Colonic mucosa (tissue), 4 donors: ENCODE results near the gene CREBRF. TPM values are rescaled to one million over a fixed set of nuclear protein-coding genes. Genes with fewer than 3 reads are reported as not detected.

Experiments
- DNase-seq: peaks from one replicate; pipeline ENCODE4 v3.0.0-alpha.2; 2020
- H3K27ac ChIP-seq: fragments of 200-600 bp; one replicate; pipeline ENCODE4 v1.8.0; 2021
- H3K27me3 ChIP-seq: fragments of 200-600 bp; one replicate; pipeline ENCODE4 v1.8.0; 2021
- H3K36me3 ChIP-seq: fragments of 200-600 bp; one replicate; pipeline ENCODE4 v1.8.0; 2021
- H3K4me1 ChIP-seq: fragments of 200-600 bp; one replicate; pipeline ENCODE4 v1.8.0; 2021; ENCODE audit warnings: mild to moderate bottlenecking
- H3K4me3 ChIP-seq: fragments of 200-600 bp; one replicate; pipeline ENCODE4 v1.8.0; 2021
- H3K9ac ChIP-seq, 2 donors: one replicate each; pipeline ENCODE4 v1.7.0; 2013; ENCODE audit warnings: control low read depth in 2 of 2, low read depth in 2 of 2, low read length in 2 of 2
- H3K9me3 ChIP-seq: fragments of 200-600 bp; one replicate; pipeline ENCODE4 v1.8.0; 2021
- CTCF ChIP-seq: fragments of 200-600 bp; IDR thresholded peaks from one replicate; pipeline ENCODE4 v1.8.0; 2022; ENCODE audit warnings: antibody characterized with exemption, mild to moderate bottlenecking
- intact Hi-C: fragments of 100-400 bp; cut with DNase I; formaldehyde crosslinking; loops from one replicate; pipeline ENCODE4 v1.14.1; 2022
- total RNA-seq, 2 donors: library from RNA; stranded (reverse); fragmentation: NEBNext Ultra II Directional in 1 of 2; extraction: Animal tissue kit (Norgen Biotek cat#: 25700) in 1 of 2; gene quantifications; one replicate each; pipeline ENCODE4 v1.2.1, GENCODE V29; 2021
- donor health status: healthy.
- donor health status: DM: no; HTN: no; CAD: no.
- donor health status: DM: no; HTN: no; CAD: no.

Gene CREBRF
- total RNA-seq, 2 donors from 2014 or later, result 7.2 to 19.1 TPM

- no peak for DNase-seq
- Histone ChIP-seq H3K4me3 (peak overlapping the region; percentile 100), H3K27ac (peak overlapping the region; percentile 99), H3K9me3 (no peaks in the 10 kb centered on the region), H3K36me3 (no peaks in the 10 kb centered on the region), H3K27me3 (no peaks in the 10 kb centered on the region), H3K4me1 (peaks cover 4% of the 10 kb centered on the region), H3K9ac (peak overlapping the region; percentile 75 to 98)
- no peak for TF ChIP-seq CTCF
- intact Hi-C loops, result loop anchor here (5.0 kb wide), 1 partner anchor 74 kb away; the partner anchor contains the start of gene ATP6V0E1
These were observed 570 bp downstream of the CREBRF start for GRCh38 chr5:173056783-173057061.

GRCh38 chr5:173057062-173057924 is 1.1 kb downstream of the CREBRF start:
- no peaks in the 10 kb centered on the region for H3K9me3 ChIP-seq
- peak overlapping the region; percentile 100 for H3K4me3 ChIP-seq
- peak overlapping the region; percentile 76 to 98 for H3K9ac ChIP-seq
- no peaks in the 10 kb centered on the region for H3K36me3 ChIP-seq
- no peak for TF ChIP-seq CTCF
- H3K4me1 ChIP-seq, result peaks cover 4% of the 10 kb centered on the region
- intact Hi-C loops, result loop anchor here (5.0 kb wide), 1 partner anchor 75 kb away; the partner anchor contains the start of gene ATP6V0E1
- H3K27me3 ChIP-seq, result no peaks in the 10 kb centered on the region
- H3K27ac ChIP-seq, result peak overlapping the region; percentile 99
- peak; percentile 99 for DNase-seq

- Histone ChIP-seq H3K9me3 (no peaks in the 10 kb centered on the region), H3K4me3 (no peak overlapping the region), H3K4me1 (peaks cover 4% of the 10 kb centered on the region), H3K27ac (no peak overlapping the region), H3K27me3 (no peaks in the 10 kb centered on the region), H3K9ac (no peak overlapping the region), H3K36me3 (no peaks in the 10 kb centered on the region)
- TF ChIP-seq CTCF, result no peak
- no peak for DNase-seq
- intact Hi-C loops, result no loop called here
These were observed 6.0 kb downstream of the CREBRF start for GRCh38 chr5:173062141-173062540.

GRCh38 chr5:173065155-173065554 is 9.0 kb downstream of the CREBRF start:
- Histone ChIP-seq H3K9ac (no peak overlapping the region), H3K4me3 (no peak overlapping the region), H3K27ac (no peak overlapping the region), H3K4me1 (no peaks in the 10 kb centered on the region), H3K36me3 (no peaks in the 10 kb centered on the region), H3K9me3 (no peaks in the 10 kb centered on the region), H3K27me3 (no peaks in the 10 kb centered on the region)
- no peak for TF ChIP-seq CTCF
- intact Hi-C loops, result no loop called here
- no peak for DNase-seq

- Histone ChIP-seq H3K4me3 (no peak overlapping the region), H3K9ac (no peak overlapping the region), H3K36me3 (no peaks in the 10 kb centered on the region), H3K9me3 (no peaks in the 10 kb centered on the region), H3K27ac (no peak overlapping the region), H3K27me3 (no peaks in the 10 kb centered on the region), H3K4me1 (no peaks in the 10 kb centered on the region)
- intact Hi-C loops, result no loop called here
- no peak for TF ChIP-seq CTCF
- DNase-seq, result no peak
These were observed 13.5 kb downstream of the CREBRF start for GRCh38 chr5:173069671-173070070.
